Brain (organoid and tissue), 1 donor: ENCODE results near the gene SOX3. TPM values are rescaled to one million over a fixed set of nuclear protein-coding genes. Genes with fewer than 3 reads are reported as not detected.

Experiments used
- polyA plus RNA-seq: library from polyadenylated mRNA; stranded (reverse); fragments of 350-450 nt; fragmentation: Illumina TruSeq; extraction: RNeasy Lipid Tissue Mini Kit (QIAGEN cat#74804); gene quantifications from one replicate; pipeline ENCODE4 v1.2.3, GENCODE V29; 2015; ENCODE audit warnings: low read depth, low replicate concordance; ENCODE audit not compliant: insufficient read depth

Gene SOX3
- polyA plus RNA-seq, 1 donor from 2014 or later, result 0.39 TPM

Other genes starting within 250 kb of the SOX3 start
- gene LINC00632, start 204.7 kb upstream of the SOX3 start, polyA plus RNA-seq, result 3.9 TPM